Endothelial cell of hepatic sinusoid (primary cell): ENCODE results near the gene NAB2.

Experiments used
- in situ Hi-C: cut with HindIII; loops from 2 replicates; pipeline ENCODE4 v1.10.0; 2017; ENCODE audit warnings: low sequenced_read_pairs

Gene NAB2

GRCh38 chr12:57129321-57129842, 40.5 kb downstream of the NAB2 start:
- in situ Hi-C loops = loop anchor here (10.0 kb wide), 1 partner anchor 65 kb away; no protein-coding TSS in a partner anchor

DNA sequence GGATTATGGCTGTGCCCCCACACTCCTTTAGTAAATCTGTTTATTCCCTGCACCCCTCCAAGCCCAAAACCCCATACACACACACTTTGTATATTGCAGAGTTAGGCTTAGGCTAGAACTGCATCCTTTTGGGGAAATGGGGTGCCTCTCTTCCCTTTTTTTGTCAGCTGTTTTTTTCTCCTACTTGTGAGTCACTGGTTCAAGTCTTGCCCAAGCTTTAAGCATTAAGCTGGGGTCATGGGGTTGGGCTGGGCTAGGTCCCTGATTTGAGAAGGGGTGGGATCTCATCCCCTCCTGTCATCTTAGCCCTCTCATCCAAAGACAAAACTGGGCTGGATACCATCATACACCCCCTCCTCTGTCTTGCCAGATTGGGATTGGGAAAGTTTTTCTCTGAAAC, 41.0 kb downstream of the NAB2 start:
- in situ Hi-C loops = loop anchor here (10.0 kb wide), 1 partner anchor 65 kb away; no protein-coding TSS in a partner anchor

DNA sequence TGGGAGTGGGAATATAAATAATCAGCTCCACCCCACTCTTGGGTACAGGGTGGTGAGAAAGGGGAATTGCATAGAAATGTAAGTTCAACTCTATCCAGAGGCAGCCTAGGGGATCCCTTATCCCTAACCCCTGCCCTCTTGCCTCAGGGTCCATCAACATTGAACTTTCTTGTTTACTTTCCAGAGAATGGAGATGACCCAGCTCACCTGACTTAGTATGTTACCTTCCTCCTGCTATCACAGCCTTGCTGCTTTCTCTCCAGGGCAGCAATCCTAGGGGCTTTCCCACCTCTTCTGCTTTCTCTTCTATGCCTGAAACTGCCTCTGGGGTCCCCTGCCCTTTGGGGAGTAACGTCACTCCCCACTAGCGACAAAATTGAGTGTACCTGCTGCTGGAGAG, 42.0 kb downstream of the NAB2 start:
- in situ Hi-C loops = no loop called here

DNA sequence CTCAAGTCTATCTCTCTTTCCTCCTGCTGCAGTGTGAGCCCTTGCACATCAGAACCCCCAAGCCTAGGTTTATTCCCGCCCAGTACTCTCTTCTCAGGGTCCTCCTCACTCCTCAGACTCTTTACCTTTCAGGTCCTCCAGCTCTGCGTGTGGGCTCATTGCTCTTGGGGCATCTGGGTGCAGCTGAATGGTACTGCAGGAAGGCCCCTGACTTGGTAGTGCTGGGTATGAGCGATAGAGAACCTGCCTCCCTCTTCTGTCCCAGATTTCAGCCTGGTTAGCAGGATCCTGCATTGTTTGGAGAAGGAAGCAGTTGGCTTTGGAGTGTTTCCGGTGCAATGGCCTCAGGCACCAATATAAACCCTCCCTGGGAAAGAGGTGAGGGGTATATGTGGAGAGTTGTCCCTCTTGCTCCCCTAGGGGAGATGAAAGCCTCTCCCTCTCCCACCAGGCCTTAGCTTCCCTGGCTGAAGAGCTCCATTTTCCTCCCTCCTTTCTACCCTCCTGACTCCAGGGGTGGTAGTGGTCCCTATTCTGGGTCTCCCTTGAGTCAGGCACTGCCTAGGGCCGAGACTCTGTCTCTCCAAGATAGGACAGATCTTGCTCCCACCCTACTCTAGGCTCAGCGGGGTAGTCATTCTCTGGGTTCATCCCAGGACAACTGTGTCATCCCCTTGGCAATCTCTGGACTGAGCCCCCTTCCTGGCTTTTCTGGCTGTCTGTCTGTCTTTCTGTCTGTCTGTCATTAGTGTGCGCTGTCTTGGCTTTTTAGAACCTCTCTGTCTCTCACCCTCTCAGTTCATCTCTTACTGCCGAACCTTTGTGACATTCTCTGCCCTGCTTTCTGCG, 43.2 kb downstream of the NAB2 start:
- in situ Hi-C loops = no loop called here

- in situ Hi-C loops = no loop called here
Observed at GRCh38 chr12:57133013-57133569, 44.2 kb downstream of the NAB2 start.

- in situ Hi-C loops = no loop called here
Observed at GRCh38 chr12:57133916-57134315, 45.0 kb downstream of the NAB2 start.

DNA sequence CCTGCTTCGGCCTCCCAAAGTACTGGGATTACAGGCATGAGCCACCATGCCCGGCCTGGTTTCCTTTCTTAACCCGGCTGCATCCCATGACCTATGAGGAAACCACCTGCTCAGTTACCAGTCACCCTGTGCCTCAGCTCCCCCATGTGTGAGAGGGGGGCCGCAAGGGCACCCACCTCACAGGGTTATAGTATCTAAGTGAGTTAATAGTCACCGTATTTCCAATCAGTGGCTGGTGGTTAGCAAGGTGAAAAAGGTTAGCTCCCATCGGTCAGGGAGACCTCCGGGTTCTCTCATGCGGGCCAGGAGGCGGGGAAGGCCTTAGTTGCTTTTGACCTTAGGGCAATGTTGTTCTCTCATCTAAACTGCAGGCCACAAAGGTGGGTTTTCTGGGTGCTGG, 46.0 kb downstream of the NAB2 start:
- in situ Hi-C loops = no loop called here

DNA sequence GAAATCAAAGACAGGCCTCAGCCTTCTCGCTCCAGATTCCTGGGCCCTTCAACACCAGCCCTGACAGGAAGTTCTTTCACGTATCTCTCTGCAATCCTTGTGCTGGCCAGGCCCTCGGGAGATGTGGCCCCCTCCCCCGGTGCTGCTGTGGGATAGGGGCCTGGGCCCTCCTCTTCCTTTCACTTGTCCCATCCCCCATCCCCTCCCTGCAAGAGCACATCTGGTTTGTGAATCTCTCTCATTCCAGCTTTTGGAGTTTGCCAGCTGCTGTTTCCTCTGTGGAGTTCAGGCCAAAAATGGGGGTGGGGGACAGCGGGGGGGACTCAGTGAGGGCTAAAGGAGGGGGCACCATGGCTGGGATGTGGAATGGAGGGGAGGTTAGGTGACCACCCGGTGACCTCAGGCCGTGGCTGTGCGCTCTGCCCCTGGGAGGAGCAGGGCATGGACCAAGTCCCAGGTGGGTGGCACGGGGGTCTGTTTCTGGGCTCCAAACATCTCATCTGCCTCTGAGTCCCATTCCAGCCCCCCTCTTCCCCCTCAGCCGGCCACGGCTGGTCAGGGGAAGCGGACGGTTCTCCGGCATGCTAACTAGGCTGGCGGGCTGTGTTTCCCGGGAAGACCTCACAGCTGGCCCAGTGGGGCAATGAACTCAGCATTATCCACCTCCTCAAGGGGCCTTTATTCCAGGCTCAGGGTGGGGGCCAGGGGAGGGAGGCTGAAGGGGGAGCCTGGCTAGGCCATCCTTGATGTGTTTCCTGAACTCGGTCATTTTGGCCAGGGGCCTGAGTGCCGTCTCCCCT, 46.8 kb downstream of the NAB2 start:
- in situ Hi-C loops = no loop called here

DNA sequence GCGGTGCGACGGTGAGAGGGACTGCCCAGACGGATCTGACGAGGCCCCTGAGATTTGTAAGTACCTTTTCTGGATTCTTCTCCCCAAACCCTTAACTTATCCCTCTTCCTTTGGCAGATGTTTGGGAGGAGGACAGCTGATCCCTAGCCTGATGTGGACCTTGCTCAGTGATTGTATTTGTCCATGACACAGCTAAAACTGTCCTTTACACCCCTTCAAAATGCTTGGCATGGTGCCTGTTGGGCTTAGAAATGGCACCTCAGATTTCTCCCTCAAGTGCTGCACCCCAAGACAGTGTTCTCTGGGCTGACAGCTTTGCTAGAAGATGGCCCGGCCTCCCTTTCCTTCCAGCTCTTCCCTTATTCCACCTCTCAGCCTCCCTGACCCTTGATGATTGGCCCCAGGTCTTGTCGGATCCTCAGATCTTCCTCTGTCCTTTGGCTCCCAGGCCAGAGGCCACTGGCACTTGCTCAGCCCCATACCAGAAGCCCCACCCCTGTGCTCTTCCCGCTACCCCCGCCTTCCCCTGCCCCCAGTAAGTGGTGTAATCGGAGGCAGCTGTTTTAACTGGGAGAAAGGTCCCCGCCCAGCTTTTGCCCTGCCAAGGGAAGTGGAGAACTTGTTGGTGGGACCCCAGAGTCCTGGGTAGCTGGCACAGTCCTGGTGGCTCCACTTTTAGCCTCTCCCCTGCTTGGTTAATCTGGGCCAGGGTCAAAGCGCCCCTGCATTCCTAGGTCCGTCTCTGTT, 49.8 kb downstream of the NAB2 start:
- in situ Hi-C loops = no loop called here

- in situ Hi-C loops = no loop called here
Observed at GRCh38 chr12:57139796-57140649, 51.1 kb downstream of the NAB2 start.

- in situ Hi-C loops = no loop called here
Observed at GRCh38 chr12:57141249-57141648, 52.3 kb downstream of the NAB2 start.

- in situ Hi-C loops = no loop called here
Observed at GRCh38 chr12:57142121-57142520, 53.2 kb downstream of the NAB2 start.

- in situ Hi-C loops = no loop called here
Observed at GRCh38 chr12:57142727-57143126, 53.8 kb downstream of the NAB2 start.

- in situ Hi-C loops = no loop called here
Observed at GRCh38 chr12:57143454-57143853, 54.5 kb downstream of the NAB2 start.
